Measurements from ENCODE around the gene RAB38. TPM values are rescaled to one million over a fixed set of nuclear protein-coding genes. Genes with fewer than 3 reads are reported as not detected.

Gene RAB38
- total and polyA plus RNA-seq, 8 donors, result 1.0 to 9.0 (median 2.9) TPM; not detected in 1

DNA sequence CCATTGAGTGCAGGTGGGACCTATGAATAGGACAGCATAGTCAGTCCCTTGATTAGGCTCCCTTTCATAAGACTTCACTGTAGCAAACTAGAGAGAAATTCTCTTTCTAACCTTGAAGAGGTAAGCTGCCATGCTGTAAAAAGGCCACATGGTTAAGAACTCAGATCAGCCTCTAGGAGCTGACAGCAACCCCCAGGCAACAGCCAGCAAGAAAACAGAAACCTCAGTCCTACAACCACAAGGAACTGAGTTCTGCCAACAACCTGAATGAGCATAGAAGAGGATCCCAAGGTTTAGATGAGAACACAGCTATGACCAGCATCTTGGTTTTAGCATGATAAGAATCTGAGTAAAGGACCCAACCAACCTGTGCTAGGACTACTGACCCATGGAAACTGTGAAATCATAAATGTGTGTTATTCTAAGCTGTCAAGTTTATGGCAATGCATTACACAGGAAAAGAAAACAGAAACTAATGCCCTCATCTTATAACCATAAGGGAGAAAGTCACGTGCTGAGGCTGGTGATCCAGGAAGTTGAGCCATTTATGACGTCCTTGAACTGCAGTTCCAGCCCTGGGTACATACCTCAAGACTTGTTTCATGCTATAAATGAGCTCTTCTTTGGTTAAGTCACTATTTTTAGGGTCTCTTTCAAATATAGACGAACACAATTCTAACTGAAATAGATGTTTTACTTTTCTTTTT lies 43.3 kb downstream of the RAB38 start:
- Histone ChIP-seq H3K36me3 (no peaks in the 10 kb centered on the region), H3K27ac (no peak overlapping the region), H3K4me1 (no peaks in the 10 kb centered on the region), H3K9me3 (peaks cover 0 to 12% (median 9%) of the 10 kb centered on the region in 4 donors), H3K27me3 (no peaks in the 10 kb centered on the region), H3K4me3 (no peak overlapping the region)
- 74 to 89% (median 82%) methylated on average over 3 of the region's 3 CpGs for WGBS, 5 donors
- intact Hi-C loops (cut with DNase I; ENCODE audit: low total_unique reads), result no loop called here
- TF ChIP-seq CTCF (IDR thresholded peaks at IDR 0.05) (no peak), POLR2AphosphoS5 (IDR thresholded peaks at IDR 0.05) (no peak), POLR2A (IDR thresholded peaks at IDR 0.05) (no peak), EP300 (IDR thresholded peaks at IDR 0.05) (no peak)
- DNase-seq, result no peak

DNA sequence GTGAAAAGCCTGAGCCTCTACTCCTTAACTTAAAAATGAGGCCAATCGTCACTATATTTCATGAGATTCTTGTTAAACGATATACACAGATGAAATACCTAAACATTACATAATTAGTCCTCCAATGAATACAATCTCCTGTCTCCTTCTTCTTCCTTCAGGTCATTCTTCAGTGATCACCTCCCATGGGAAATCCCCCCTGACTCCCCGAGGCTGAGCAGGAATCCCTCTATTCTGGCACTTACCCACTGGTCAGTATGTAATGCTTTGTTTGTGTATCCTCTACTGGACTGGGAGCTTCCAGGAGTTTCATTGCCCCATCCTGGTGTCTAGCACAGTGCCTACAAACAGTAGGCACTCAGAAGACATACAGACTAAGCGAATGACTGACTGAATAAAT lies 52.3 kb downstream of the RAB38 start:
- H3K9me3 ChIP-seq, result no peaks in the 10 kb centered on the region
- intact Hi-C loops (cut with DNase I; ENCODE audit: low total_unique reads), result no loop called here
- H3K27me3 ChIP-seq, result no peaks in the 10 kb centered on the region
- TF ChIP-seq POLR2AphosphoS5 (IDR thresholded peaks at IDR 0.05) (no peak), POLR2A (IDR thresholded peaks at IDR 0.05) (no peak), EP300 (IDR thresholded peaks at IDR 0.05) (no peak), CTCF (IDR thresholded peaks at IDR 0.05) (no peak)
- H3K27ac ChIP-seq, result no peak overlapping the region
- no peak overlapping the region for H3K4me3 ChIP-seq
- no peaks in the 10 kb centered on the region for H3K4me1 ChIP-seq
- DNase-seq, result no peak
- WGBS, 5 donors, result 82 to 92% (median 90%) methylated on average over 4 of the region's 4 CpGs
- no peaks in the 10 kb centered on the region for H3K36me3 ChIP-seq

GRCh38 chr11:88119561-88119960 lies 55.7 kb downstream of the RAB38 start:
- no peaks in the 10 kb centered on the region for H3K4me1 ChIP-seq
- TF ChIP-seq POLR2A (IDR thresholded peaks at IDR 0.05) (no peak), EP300 (IDR thresholded peaks at IDR 0.05) (no peak), CTCF (IDR thresholded peaks at IDR 0.05) (no peak), POLR2AphosphoS5 (IDR thresholded peaks at IDR 0.05) (no peak)
- no peak overlapping the region for H3K27ac ChIP-seq
- H3K9me3 ChIP-seq, result no peaks in the 10 kb centered on the region
- intact Hi-C loops (cut with DNase I; ENCODE audit: low total_unique reads), result no loop called here
- no peak for DNase-seq
- H3K36me3 ChIP-seq, result no peaks in the 10 kb centered on the region
- WGBS, 5 donors, result 47 to 84% (median 62%) methylated on average over 2 of the region's 2 CpGs
- H3K27me3 ChIP-seq, result no peaks in the 10 kb centered on the region
- H3K4me3 ChIP-seq, result no peak overlapping the region

- 86 to 100% (median 96%) methylated on average over 1 of the region's 1 CpG for WGBS, 5 donors
- TF ChIP-seq EP300 (IDR thresholded peaks at IDR 0.05), result no peak
- no peak for TF ChIP-seq POLR2AphosphoS5 (IDR thresholded peaks at IDR 0.05)
- no peak for TF ChIP-seq CTCF (IDR thresholded peaks at IDR 0.05)
- TF ChIP-seq POLR2A (IDR thresholded peaks at IDR 0.05), result no peak
- no peaks in the 10 kb centered on the region for H3K36me3 ChIP-seq
- no peak overlapping the region for H3K4me3 ChIP-seq
- intact Hi-C loops (cut with DNase I; ENCODE audit: low total_unique reads), result no loop called here
- H3K9me3 ChIP-seq, result no peaks in the 10 kb centered on the region
- no peaks in the 10 kb centered on the region for H3K4me1 ChIP-seq
- H3K27me3 ChIP-seq, result no peaks in the 10 kb centered on the region
- H3K27ac ChIP-seq, result no peak overlapping the region
- DNase-seq, result no peak
Observed at GRCh38 chr11:88117281-88117858, 57.9 kb downstream of the RAB38 start.
